Gastroesophageal sphincter (tissue), 4 donors: ENCODE measurements around the gene POLN. TPM values are rescaled to one million over a fixed set of nuclear protein-coding genes. Genes with fewer than 3 reads are reported as not detected.

Source experiments
- ATAC-seq: fragments of 150-250 bp; one replicate; pipeline ENCODE4 v1.9.1; 2016; ENCODE audit warnings: mild to moderate bottlenecking, moderate library complexity
- H3K27ac ChIP-seq, 4 donors: fragments of 200-600 bp; sonication (generic) in 3 of 4; 1 replicate in 3 of 4; 2 replicates in 1 of 4; pipeline ENCODE4 v1.5.1; 2016 to 2019
- H3K27me3 ChIP-seq: fragments of 200-600 bp; sonication (generic); one replicate; pipeline ENCODE4 v1.5.1; 2019
- H3K36me3 ChIP-seq, 2 donors: fragments of 200-600 bp; sonication (generic); one replicate each; pipeline ENCODE4 v1.5.1; 2019; ENCODE audit warnings: control low read depth in 1 of 2
- H3K4me1 ChIP-seq, 3 donors: fragments of 200-600 bp; sonication (generic); 1 replicate in 2 of 3; 2 replicates in 1 of 3; pipeline ENCODE4 v1.5.1; 2016 to 2019; ENCODE audit warnings: control low read depth in 2 of 3
- H3K4me3 ChIP-seq, 2 donors: fragments of 200-600 bp; sonication (generic); one replicate each; pipeline ENCODE4 v1.5.1; 2019; ENCODE audit warnings: mild to moderate bottlenecking in 1 of 2, moderate library complexity in 1 of 2
- H3K9me3 ChIP-seq, 3 donors: fragments of 200-600 bp; sonication (generic); one replicate each; pipeline ENCODE4 v1.5.1; 2017 to 2019; ENCODE audit warnings: control low read depth in 2 of 3
- EP300 ChIP-seq: sonication (generic); formaldehyde crosslinking; IDR thresholded peaks from one replicate; pipeline ENCODE4 v1.6.1; 2017; ENCODE audit warnings: antibody characterized with exemption, mild to moderate bottlenecking
- POLR2A ChIP-seq, 2 donors: fragments of 450-650 bp; IDR thresholded peaks; one replicate each; pipeline ENCODE4 v1.6.1; 2017; ENCODE audit warnings: antibody characterized with exemption in 2 of 2, mild to moderate bottlenecking in 2 of 2, moderate library complexity in 1 of 2
- POLR2AphosphoS5 ChIP-seq: sonication (generic); formaldehyde crosslinking; IDR thresholded peaks from one replicate; pipeline ENCODE4 v1.6.1; 2017; ENCODE audit warnings: antibody characterized with exemption
- WGBS, 2 donors: methylation state at CpG; one replicate each; pipeline ENCODE4 v1.1.5; 2018; ENCODE audit warnings: low coverage in 1 of 2; 5-methylcytosine and 5-hydroxymethylcytosine counted together
- total RNA-seq, 4 donors: library from RNA; depleted of rRNA; stranded (reverse); fragments of >200 nt; gene quantifications; one replicate each; pipeline ENCODE4 v1.1.0, GENCODE V29; 2016
- TF ChIP-seq, protein P1 (sequence below), 4 experiments: fragments of 200-600 bp in 2 of 4; fragments of 450-650 bp in 2 of 4; sonication (generic) in 1 of 4; IDR thresholded peaks; one replicate each; pipeline ENCODE4 v1.5.1; 2017 to 2019; ENCODE audit warnings: antibody characterized with exemption in 4 of 4, mild to moderate bottlenecking in 2 of 4, moderate library complexity in 2 of 4

The POLN gene
- total RNA-seq, 4 donors from 2014 or later, result 1.5 to 4.6 (median 2.6) TPM

DNA sequence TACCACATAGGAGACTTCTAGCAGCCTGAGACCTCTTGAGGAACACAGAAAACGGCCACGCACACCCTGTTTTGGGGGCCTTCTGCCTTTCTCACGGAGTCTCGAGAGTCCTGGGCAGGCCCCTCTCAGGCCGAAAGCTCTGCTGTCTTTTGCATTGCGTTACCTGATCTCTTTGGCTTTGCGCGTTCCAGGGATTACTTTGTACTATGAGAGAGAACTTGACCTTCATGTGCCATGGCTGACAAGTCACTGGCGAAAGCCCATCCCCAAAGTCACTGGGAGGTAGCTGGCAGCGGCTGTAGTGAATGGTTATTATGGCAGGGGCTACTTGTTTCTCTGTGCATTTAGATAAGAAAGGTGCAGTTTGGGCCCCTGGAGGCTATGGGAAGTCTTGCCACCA is 190.8 kb downstream of the POLN start:
- no peaks in the 10 kb centered on the region for H3K9me3 ChIP-seq
- no peak overlapping the region for H3K27ac ChIP-seq
- WGBS, 2 donors, result 49 to 86% methylated on average over 5 of the region's 10 CpGs
- no peak for ATAC-seq
- no peak overlapping the region for H3K4me3 ChIP-seq
- H3K4me1 ChIP-seq, result no peaks in the 10 kb centered on the region
- no peaks in the 10 kb centered on the region for H3K36me3 ChIP-seq
- TF ChIP-seq, protein P1, sequence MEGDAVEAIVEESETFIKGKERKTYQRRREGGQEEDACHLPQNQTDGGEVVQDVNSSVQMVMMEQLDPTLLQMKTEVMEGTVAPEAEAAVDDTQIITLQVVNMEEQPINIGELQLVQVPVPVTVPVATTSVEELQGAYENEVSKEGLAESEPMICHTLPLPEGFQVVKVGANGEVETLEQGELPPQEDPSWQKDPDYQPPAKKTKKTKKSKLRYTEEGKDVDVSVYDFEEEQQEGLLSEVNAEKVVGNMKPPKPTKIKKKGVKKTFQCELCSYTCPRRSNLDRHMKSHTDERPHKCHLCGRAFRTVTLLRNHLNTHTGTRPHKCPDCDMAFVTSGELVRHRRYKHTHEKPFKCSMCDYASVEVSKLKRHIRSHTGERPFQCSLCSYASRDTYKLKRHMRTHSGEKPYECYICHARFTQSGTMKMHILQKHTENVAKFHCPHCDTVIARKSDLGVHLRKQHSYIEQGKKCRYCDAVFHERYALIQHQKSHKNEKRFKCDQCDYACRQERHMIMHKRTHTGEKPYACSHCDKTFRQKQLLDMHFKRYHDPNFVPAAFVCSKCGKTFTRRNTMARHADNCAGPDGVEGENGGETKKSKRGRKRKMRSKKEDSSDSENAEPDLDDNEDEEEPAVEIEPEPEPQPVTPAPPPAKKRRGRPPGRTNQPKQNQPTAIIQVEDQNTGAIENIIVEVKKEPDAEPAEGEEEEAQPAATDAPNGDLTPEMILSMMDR (IDR thresholded peaks at IDR 0.05), result no peak
- TF ChIP-seq POLR2A (IDR thresholded peaks at IDR 0.05), result no peak
- TF ChIP-seq POLR2AphosphoS5, result no peak
- TF ChIP-seq EP300, result no peak
- H3K27me3 ChIP-seq, result peaks cover 85% of the 10 kb centered on the region

DNA sequence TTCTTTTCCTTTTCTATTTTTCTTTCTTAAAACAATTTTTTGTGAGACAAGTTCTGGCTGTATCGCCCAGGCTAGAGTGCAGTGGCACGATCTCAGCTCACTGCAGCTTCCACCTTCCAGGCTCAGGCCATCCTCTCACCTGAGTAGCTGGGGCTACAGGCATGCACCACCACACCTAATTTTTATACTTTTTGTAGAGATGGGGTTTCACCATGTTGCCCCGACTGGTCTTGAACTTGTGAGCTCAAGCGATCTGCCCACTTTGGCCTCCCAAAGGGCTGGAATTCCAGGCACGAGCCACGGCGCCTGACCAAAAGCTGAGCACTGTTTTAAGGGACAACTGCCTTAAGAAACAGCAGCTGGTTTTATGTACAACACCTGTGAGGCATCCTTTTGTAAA is 192.1 kb downstream of the POLN start:
- Histone ChIP-seq H3K4me1 (no peaks in the 10 kb centered on the region), H3K27ac (no peak overlapping the region), H3K27me3 (peaks cover 85% of the 10 kb centered on the region), H3K9me3 (peaks cover 0 to 1% (median 0%) of the 10 kb centered on the region in 3 donors), H3K36me3 (no peaks in the 10 kb centered on the region), H3K4me3 (no peak overlapping the region)
- TF ChIP-seq POLR2A (IDR thresholded peaks at IDR 0.05) (no peak), EP300 (no peak), POLR2AphosphoS5 (no peak)
- TF ChIP-seq, protein P1 (IDR thresholded peaks at IDR 0.05), result no peak
- ATAC-seq, result no peak
- 73% methylated on average over 4 of the region's 7 CpGs; no CpG with 5 or more reads in 1 of the 2 donors for WGBS, 2 donors

DNA sequence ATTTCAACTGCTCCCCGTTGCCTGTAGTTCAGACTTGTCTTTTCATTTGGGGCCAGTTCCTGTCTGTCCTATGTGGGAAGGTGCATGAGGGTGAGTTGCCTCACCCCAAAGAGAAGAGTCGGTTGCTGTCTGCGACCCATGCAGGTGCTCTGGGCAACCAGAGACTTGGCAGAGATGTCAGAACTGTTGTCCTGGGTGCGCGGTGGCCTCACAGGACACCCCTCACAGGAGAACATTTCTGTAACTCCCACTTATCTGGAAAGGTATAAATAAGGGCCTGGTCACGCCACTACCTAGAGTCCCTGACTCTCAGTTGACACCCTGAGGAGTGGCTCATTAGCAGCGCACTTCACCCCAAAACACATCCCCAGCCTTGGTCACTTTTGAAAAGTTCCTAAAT is 192.5 kb downstream of the POLN start:
- H3K27me3 ChIP-seq, result peaks cover 85% of the 10 kb centered on the region
- no peak for TF ChIP-seq POLR2AphosphoS5
- TF ChIP-seq POLR2A (IDR thresholded peaks at IDR 0.05), result no peak
- no peak for TF ChIP-seq EP300
- TF ChIP-seq, protein P1 (IDR thresholded peaks at IDR 0.05), result no peak
- 84 to 89% methylated on average over 6 to 7 of the region's 7 CpGs for WGBS, 2 donors
- H3K4me3 ChIP-seq, result no peak overlapping the region
- peaks cover 0 to 5% (median 0%) of the 10 kb centered on the region in 3 donors for H3K9me3 ChIP-seq
- H3K27ac ChIP-seq, result no peak overlapping the region
- H3K36me3 ChIP-seq, result no peaks in the 10 kb centered on the region
- no peak for ATAC-seq
- no peaks in the 10 kb centered on the region for H3K4me1 ChIP-seq

- WGBS, 2 donors, result 87% methylated on average over 4 of the region's 8 CpGs; no CpG with 5 or more reads in 1 of the 2 donors
- Histone ChIP-seq H3K4me1 (no peaks in the 10 kb centered on the region), H3K9me3 (peaks cover 0 to 5% (median 0%) of the 10 kb centered on the region in 3 donors), H3K36me3 (no peaks in the 10 kb centered on the region), H3K4me3 (no peak overlapping the region), H3K27ac (no peak overlapping the region), H3K27me3 (peaks cover 85% of the 10 kb centered on the region)
- TF ChIP-seq EP300 (no peak), POLR2A (IDR thresholded peaks at IDR 0.05) (no peak)
- ATAC-seq, result no peak
Observed at GRCh38 chr4:2048831-2049230, 193.1 kb downstream of the POLN start.

DNA sequence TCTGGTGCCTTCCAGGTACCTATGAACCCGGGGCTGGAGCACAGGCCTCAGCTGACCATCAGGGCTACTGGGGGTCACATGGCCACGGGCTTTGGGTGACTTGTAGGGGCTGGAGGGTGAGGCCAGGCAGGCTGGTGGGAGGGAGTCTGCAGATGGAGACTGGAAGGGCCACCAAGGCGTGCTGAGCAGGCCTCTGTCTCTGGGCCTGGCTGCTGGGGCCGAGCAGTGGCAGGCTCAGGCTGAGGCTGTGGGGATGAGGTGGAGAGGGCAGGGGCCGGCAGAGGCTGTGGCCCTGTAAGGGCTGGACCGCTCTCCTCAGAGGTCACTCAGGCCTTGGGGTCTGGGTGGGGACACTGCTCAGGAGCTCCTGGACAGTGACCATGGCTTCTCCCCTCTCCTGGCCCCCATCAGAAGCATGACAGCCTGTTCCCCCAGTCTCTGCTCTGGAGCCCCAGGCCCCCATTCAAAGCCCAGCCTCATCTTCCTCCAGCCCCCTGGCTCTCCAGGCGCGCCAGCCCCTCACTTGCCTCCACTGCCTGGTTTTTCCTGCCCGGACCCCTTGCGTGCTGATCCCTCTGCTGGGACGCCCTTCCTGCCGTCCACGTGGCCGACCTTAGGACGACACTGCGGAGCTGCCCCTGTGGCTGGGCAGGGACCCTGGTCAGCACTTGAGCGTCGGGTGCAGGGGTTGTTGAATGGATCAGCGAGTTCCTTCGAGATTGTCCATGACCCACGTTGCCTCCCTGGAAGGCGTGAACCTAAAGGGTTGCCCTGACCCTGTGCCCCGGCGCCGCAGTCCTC is 193.9 kb downstream of the POLN start:
- H3K27ac ChIP-seq, result no peak overlapping the region

More for the DNA sequence above, 193.9 kb downstream of the POLN start:
- H3K9me3 ChIP-seq, result peaks cover 0 to 5% (median 0%) of the 10 kb centered on the region in 3 donors
- H3K36me3 ChIP-seq, result no peaks in the 10 kb centered on the region
- H3K4me3 ChIP-seq, result no peak overlapping the region
- no peaks in the 10 kb centered on the region for H3K4me1 ChIP-seq
- no peak for ATAC-seq
- H3K27me3 ChIP-seq, result peaks cover 85% of the 10 kb centered on the region
- TF ChIP-seq POLR2A (IDR thresholded peaks at IDR 0.05) (no peak), EP300 (no peak), POLR2AphosphoS5 (no peak)
- TF ChIP-seq, protein P1 (IDR thresholded peaks at IDR 0.05), result no peak
- 88 to 100% methylated on average over 1 to 13 of the region's 25 CpGs for WGBS, 2 donors
